ENCODE results near the gene PHB1. TPM values are rescaled to one million over a fixed set of nuclear protein-coding genes. Genes with fewer than 3 reads are reported as not detected.
A peak's percentile ranks its signal among the peaks of the same experiment; 100 is the strongest.
"Not testable (repeated sequence)": the region's sequence is repeated elsewhere in the genome, so short reads cannot be mapped to it uniquely, and the experiment has no call there.

PHB1 gene
- polyA plus RNA-seq, 3 donors from 2014 or later = 166 to 274 (median 228) TPM

GRCh38 chr17:49435671-49436029, 21.0 kb upstream of the PHB1 start:
- no peaks in the 10 kb centered on the region for H3K9me3 Mint-ChIP-seq

GRCh38 chr17:49434821-49435670, 20.4 kb upstream of the PHB1 start:
- DNase-seq = peak; percentile 28 to 42 (median 41)
- no peak overlapping the region for H3K4me3 Mint-ChIP-seq
- H3K27me3 Mint-ChIP-seq (ENCODE audit: low read depth in 3 of 3) = peaks cover 3 to 26% (median 5%) of the 10 kb centered on the region in 3 donors

More at GRCh38 chr17:49435671-49436029, 21.0 kb upstream of the PHB1 start:
- Mint-ChIP-seq H3K36me3 (no peaks in the 10 kb centered on the region), H3K27ac (no peak overlapping the region), H3K27me3 (ENCODE audit: low read depth in 3 of 3) (peaks cover 5 to 26% (median 6%) of the 10 kb centered on the region in 3 donors), H3K4me3 (no peak overlapping the region), H3K4me1 (peaks cover 0 to 1% of the 10 kb centered on the region in 2 donors)
- no peak for DNase-seq

GRCh38 chr17:49433000-49433694, 18.5 kb upstream of the PHB1 start:
- no peak for DNase-seq
- Mint-ChIP-seq H3K36me3 (no peaks in the 10 kb centered on the region), H3K9me3 (no peaks in the 10 kb centered on the region), H3K4me1 (peaks cover 0 to 1% of the 10 kb centered on the region in 2 donors), H3K27me3 (ENCODE audit: low read depth in 3 of 3) (peaks cover 3 to 24% (median 3%) of the 10 kb centered on the region in 3 donors), H3K27ac (no peak overlapping the region), H3K4me3 (no peak overlapping the region)

More at GRCh38 chr17:49434821-49435670, 20.4 kb upstream of the PHB1 start:
- Mint-ChIP-seq H3K27ac (no peak overlapping the region), H3K36me3 (no peaks in the 10 kb centered on the region), H3K4me1 (peaks cover 0 to 1% of the 10 kb centered on the region in 2 donors), H3K9me3 (no peaks in the 10 kb centered on the region)

- Mint-ChIP-seq H3K27ac (no peak overlapping the region), H3K4me1 (peaks cover 0 to 1% of the 10 kb centered on the region in 2 donors), H3K36me3 (no peaks in the 10 kb centered on the region), H3K27me3 (ENCODE audit: low read depth in 3 of 3) (peaks cover 0 to 14% (median 2%) of the 10 kb centered on the region in 3 donors), H3K9me3 (no peaks in the 10 kb centered on the region), H3K4me3 (no peak overlapping the region)
- DNase-seq = no peak
These were observed 17.1 kb upstream of the PHB1 start for GRCh38 chr17:49431743-49432142.

GRCh38 chr17:49425004-49425286, 10.3 kb upstream of the PHB1 start:
- peaks cover 0 to 7% (median 3%) of the 10 kb centered on the region in 3 donors for H3K36me3 Mint-ChIP-seq
- no peak overlapping the region for H3K4me3 Mint-ChIP-seq
- no peak overlapping the region for H3K27ac Mint-ChIP-seq
- DNase-seq = no peak
- peaks cover 3 to 5% (median 4%) of the 10 kb centered on the region in 3 donors for H3K27me3 Mint-ChIP-seq (ENCODE audit: low read depth in 3 of 3)
- peaks cover 0 to 8% (median 4%) of the 10 kb centered on the region in 6 donors for H3K9me3 Mint-ChIP-seq
- H3K4me1 Mint-ChIP-seq = no peaks in the 10 kb centered on the region

- not testable (repeated sequence) for DNase-seq; H3K27ac Mint-ChIP-seq; H3K36me3 Mint-ChIP-seq; H3K9me3 Mint-ChIP-seq; H3K4me3 Mint-ChIP-seq; H3K4me1 Mint-ChIP-seq; H3K27me3 Mint-ChIP-seq (ENCODE audit: low read depth in 3 of 3)
These were observed 9.8 kb upstream of the PHB1 start for GRCh38 chr17:49424276-49425003.

- no peak overlapping the region for H3K4me3 Mint-ChIP-seq
- no peak for DNase-seq
- no peak overlapping the region for H3K27ac Mint-ChIP-seq
- H3K9me3 Mint-ChIP-seq = peaks cover 0 to 8% (median 4%) of the 10 kb centered on the region in 6 donors
- peaks cover 0 to 7% (median 3%) of the 10 kb centered on the region in 3 donors for H3K36me3 Mint-ChIP-seq
- H3K4me1 Mint-ChIP-seq = no peaks in the 10 kb centered on the region
- peaks cover 4% of the 10 kb centered on the region in 3 donors for H3K27me3 Mint-ChIP-seq (ENCODE audit: low read depth in 3 of 3)
These were observed 8.0 kb upstream of the PHB1 start for GRCh38 chr17:49422714-49423113.

GRCh38 chr17:49419761-49420160, 5.1 kb upstream of the PHB1 start:
- H3K9me3 Mint-ChIP-seq; H3K27me3 Mint-ChIP-seq (ENCODE audit: low read depth in 3 of 3); H3K27ac Mint-ChIP-seq; DNase-seq; H3K36me3 Mint-ChIP-seq; H3K4me3 Mint-ChIP-seq: not testable (repeated sequence)
- peaks cover 10 to 12% of the 10 kb centered on the region in 2 donors for H3K4me1 Mint-ChIP-seq

GRCh38 chr17:49418754-49419740, 4.4 kb upstream of the PHB1 start:
- not testable (repeated sequence) for DNase-seq; H3K27me3 Mint-ChIP-seq (ENCODE audit: low read depth in 3 of 3); H3K9me3 Mint-ChIP-seq; H3K27ac Mint-ChIP-seq; H3K36me3 Mint-ChIP-seq; H3K4me3 Mint-ChIP-seq
- peaks cover 18 to 19% of the 10 kb centered on the region in 2 donors for H3K4me1 Mint-ChIP-seq

- peak overlapping the region; percentile 50 to 87 (median 76) for H3K27ac Mint-ChIP-seq
- peaks cover 2 to 5% (median 4%) of the 10 kb centered on the region in 3 donors for H3K27me3 Mint-ChIP-seq (ENCODE audit: low read depth in 3 of 3)
- H3K4me1 Mint-ChIP-seq = peaks cover 25 to 28% of the 10 kb centered on the region in 2 donors
- H3K9me3 Mint-ChIP-seq = no peaks in the 10 kb centered on the region
- peaks cover 16 to 20% (median 18%) of the 10 kb centered on the region in 3 donors for H3K36me3 Mint-ChIP-seq
- peak overlapping the region; percentile 89 to 97 (median 93) for H3K4me3 Mint-ChIP-seq
- DNase-seq = no peak
These were observed 436 bp downstream of the PHB1 start for GRCh38 chr17:49414271-49414621.

- no peaks in the 10 kb centered on the region for H3K9me3 Mint-ChIP-seq
- DNase-seq = no peak
- peaks cover 33 to 58% (median 44%) of the 10 kb centered on the region in 3 donors for H3K36me3 Mint-ChIP-seq
- peak overlapping the region in 2 of 6 donors; percentile 43 to 71 for H3K27ac Mint-ChIP-seq
- H3K27me3 Mint-ChIP-seq (ENCODE audit: low read depth in 3 of 3) = peaks cover 1 to 5% (median 2%) of the 10 kb centered on the region in 3 donors
- peaks cover 53 to 56% of the 10 kb centered on the region in 2 donors for H3K4me1 Mint-ChIP-seq
- no peak overlapping the region for H3K4me3 Mint-ChIP-seq
These were observed 5.6 kb downstream of the PHB1 start for GRCh38 chr17:49409066-49409465.

GRCh38 chr17:49407981-49408501, 6.6 kb downstream of the PHB1 start:
- Mint-ChIP-seq H3K36me3 (peaks cover 33 to 58% (median 44%) of the 10 kb centered on the region in 3 donors), H3K4me3 (peak overlapping the region in 4 of 5 donors; percentile 42 to 71 (median 57)), H3K27me3 (ENCODE audit: low read depth in 3 of 3) (peaks cover 1 to 10% (median 8%) of the 10 kb centered on the region in 3 donors), H3K4me1 (peaks cover 57 to 61% of the 10 kb centered on the region in 2 donors), H3K27ac (peak overlapping the region; percentile 66 to 91 (median 76)), H3K9me3 (no peaks in the 10 kb centered on the region)
- peak; percentile 75 to 80 (median 79) for DNase-seq
